Measurements from ENCODE around the gene C17orf58.
A peak's percentile ranks its signal among the peaks of the same experiment; 100 is the strongest.
"Not testable (repeated sequence)": the region's sequence is repeated elsewhere in the genome, so short reads cannot be mapped to it uniquely, and the experiment has no call there.

C17orf58 gene

DNA sequence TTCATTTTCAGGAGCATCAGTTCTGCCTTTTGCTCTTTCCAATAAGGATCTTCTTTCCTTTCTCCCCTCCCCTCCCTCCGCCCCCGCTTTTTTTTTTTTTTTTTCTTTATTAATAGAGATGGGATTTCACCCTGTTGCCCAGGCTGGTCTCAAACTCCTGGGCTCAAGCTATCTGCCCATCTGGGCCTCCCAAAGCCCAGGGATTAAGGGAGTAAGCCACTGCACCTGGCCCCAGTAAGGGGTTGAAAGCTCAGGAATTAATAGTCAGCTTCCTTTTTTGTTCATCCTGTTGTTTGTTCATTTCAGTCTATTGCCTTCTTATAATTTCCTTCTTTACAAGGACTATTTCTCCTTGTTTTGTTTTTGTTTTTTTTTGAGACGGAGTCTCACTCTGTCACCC lies 7.9 kb upstream of the C17orf58 start:
- DNase-seq (ENCODE audit: low spot score) = no peak

DNA sequence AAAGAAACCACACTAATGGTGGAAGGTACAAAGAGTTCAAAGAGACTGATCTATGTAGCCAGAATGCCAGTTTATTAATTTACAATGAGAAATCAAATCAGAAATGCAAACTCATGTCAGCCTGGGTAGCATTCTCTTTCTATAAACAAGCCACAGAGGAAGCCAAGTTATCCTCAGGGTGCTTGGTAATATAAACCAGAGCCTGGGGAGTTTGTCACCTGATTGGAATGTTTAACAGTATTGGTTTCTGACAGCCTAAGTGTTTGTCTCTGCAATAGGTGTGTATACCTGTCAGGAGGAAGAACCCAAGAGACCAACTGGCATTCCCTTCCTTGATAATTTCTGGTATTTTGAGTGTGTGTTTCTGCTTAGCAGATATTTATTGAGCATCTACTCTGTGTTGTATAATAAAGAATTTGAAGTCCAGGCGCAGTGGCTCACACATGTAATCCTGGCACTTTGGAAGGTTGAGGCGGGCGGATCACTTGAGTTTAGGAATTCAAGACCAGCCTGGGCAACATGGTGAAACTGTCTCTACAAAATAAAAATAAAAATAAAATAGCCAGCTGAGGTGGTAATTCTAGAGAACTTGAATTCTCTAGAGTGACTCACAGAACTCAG lies 3.1 kb upstream of the C17orf58 start:
- DNase-seq (ENCODE audit: low spot score) = peak; percentile 30

DNA sequence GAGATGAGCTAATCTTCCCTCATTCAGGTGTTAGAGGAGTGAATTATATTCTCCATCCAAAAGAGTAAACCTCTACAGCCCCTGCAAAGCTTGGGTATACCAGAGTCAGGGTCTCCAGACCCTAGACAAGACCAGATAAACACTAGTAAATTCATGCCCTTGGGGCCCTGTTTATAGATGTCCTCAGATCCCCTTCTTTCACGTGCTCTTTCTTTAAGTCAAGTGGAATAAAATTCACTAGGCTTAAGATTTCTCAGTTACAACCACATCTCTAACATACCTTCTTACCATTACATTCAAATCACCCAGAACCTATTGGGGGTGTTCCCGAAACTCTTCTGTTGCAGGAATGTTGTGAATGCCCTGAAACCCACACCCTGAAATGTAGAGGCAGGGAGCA lies 2.2 kb upstream of the C17orf58 start:
- no peak for DNase-seq (ENCODE audit: low spot score)

DNA sequence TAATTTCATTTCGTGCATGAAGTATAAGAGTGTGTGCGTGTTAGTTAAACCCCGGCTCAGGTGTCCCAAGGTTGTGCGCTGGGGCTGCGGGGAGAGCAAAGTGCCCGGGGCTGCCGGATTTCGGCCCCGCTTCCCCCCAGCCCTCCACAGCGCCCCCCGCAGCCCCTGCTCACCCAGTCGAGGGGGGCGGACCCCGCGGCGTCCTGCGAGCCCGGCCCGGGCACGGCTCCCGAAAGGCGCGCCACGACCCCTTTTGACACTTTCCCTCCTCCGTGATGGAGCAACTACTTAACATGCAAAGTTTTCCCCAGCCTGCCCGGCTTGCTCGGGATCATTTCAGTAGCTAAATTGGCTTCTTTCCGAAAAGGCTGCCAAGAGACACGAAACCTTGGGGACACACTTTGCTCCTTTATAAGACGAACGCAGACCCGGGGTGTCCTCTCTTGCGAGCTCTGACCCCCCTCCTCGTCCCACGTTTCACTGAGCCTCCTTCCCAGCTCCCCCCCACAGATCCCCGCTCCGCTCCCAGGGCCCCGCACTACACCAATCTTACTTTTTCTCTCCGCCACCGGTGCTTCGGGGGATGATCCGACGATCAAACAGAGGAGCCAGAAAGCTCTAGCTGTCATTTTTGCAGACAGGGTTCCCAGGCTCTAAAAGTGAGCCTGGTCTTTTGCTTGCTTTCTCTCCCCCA lies 552 bp downstream of the C17orf58 start:
- no peak for DNase-seq (ENCODE audit: low spot score)

DNA sequence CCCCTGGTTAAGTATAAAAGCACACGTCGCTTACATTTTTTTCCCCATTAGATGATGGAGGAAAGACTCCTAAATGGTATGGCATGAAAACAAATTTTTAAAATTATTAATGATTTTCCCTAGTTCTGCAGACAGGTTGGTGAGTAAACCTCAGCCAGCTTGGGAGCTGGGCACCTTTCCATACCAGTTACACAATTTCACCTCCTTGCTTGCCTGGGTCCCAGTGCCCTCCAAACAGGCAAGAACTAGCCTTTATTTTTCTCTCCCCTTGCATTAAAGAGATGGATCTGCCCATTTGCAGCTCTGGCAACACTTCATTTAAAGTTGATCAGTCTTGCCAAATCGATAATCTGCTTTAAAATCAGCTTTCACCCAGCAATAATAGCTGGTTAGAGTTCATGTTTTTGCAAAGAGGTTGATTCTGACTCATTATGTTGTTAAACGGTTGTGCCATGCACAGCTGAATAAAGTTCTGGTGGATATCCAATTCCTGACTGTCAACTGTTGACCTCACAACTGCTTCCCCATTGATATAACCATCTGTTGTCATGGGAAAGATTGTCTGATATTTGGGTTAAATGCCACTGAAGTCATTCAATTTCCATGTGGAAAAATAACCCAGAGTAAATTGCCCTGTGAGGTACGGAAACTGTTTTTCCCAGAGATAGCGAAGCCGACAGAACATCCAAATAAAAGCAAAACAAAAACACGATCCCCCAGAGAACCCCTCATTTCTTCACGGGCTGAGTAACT lies 1.3 kb downstream of the C17orf58 start:
- peak; percentile 30 for DNase-seq (ENCODE audit: low spot score)

DNA sequence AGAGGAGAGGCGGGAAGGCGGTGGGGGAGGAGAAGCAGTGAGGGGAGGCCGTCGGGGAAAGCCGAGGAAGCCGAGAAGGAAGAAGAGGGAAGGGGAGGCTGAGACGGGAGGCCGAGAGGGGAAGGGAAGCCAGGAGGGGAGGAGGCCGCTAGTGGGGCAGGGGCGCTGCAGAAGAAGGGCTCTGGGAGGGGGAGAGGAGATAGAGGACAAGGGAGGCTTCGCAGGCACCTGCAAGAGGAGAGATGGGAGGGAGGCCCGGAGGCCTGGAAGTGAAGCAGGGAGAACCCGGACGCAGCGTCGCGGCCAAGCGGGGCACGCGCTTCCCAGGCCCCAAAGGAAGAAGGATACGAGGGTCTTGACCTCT lies 2.3 kb downstream of the C17orf58 start:
- no peak for DNase-seq (ENCODE audit: low spot score)

DNA sequence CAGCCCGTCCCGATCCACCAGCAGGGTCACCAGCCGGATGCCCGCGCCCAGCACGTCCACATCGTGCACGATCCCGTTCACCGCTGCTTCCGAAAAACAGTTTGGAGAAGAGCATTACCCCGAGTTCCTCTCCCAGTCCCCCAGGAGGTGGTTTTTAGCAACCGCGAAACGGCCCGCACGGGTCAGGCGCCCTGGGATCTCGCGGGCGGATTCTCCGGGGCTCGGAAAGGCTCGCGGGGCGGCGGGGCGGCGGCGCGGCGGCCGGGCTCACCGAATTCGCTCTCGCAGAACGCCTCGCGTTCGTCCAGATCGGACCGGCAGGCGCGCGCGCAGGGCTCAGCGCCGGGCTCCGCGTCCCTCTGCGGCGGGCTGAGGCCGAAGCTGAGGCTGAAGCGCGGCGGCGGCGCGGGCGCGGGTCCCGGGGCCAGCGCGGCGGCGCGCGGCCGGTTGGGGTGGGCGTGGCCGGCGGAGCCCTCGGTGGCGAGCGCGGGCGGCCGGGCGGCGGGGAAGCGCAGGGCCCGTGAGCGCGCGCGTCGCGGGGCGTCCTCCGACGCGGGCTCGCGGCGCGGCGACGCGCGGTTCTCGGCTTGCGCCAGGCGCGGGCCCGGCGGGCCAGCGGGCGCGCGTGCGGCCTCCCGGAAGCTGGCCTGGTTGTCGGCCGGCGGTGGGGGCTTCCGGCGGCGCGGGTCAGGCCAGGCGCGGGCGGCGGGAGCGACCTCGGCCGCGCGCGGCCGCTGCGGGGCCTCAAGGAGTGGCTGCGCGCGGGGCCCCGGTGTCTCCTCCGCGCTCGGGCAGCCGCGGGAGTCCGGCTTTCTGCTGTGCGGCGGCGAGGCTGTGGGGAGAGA lies 2.9 kb downstream of the C17orf58 start:
- peak; percentile 90 for DNase-seq (ENCODE audit: low spot score)

DNA sequence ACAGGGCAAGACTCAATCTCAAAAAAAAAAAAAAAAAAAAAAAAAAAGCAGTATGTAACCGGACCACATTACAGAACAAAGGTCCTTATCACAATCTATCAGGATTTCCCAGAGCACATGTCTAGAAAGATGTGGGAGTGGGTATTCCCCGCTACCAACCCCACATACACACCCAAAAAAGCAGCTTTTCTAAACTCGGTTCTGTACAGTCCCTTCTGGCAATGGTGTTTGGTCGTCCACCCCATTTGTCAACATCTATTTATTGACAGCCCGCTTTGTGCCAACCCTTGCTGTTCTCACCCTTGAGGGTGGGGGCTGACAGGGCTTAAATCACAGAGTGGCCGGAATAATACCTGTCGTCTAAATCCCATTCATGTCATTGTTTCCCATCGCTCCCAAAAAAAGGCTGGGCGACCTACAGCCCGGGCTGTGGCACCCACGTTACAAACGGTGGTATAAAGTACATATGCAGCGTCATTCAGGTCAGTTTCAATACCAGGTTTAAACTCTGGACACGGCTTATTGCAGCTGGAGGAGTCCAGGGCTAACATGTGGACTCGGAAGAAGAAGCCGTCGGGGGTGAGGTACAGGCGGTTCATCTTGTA lies 3.6 kb downstream of the C17orf58 start:
- DNase-seq (ENCODE audit: low spot score) = no peak

DNA sequence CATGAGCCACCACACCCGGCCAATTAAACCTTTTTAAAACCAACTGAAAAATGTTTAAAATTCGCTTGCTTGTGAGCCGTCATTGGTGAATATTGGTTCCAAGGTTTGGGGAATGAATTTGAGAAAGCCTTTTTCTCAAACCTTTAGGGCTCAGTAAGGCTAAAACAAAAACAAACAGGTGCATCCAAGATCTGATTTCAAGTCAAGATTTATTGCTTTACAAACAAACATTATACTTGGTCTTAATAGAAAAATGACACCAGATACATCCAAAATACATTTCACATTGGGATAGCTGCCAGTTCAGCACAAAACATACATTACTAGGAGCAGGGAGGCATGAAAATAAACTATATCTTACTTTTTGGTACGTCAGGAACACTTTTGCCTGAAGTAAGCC lies 5.4 kb downstream of the C17orf58 start:
- no peak for DNase-seq (ENCODE audit: low spot score)

DNA sequence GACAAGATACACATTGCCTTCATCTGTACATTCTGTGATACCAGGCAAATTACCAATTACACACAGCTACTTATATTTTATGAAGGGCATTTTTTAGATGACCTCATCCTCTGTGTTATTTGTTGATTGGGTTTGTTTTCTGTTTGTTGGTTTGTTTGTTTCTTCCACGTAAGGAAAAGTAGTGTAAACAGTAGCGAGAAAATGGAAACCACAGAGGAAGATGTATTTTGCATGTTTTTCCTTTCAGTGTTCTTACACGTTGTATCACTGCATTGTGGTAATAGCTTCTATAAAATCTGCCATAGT lies 12.9 kb downstream of the C17orf58 start:
- no peak for DNase-seq (ENCODE audit: low spot score)

DNA sequence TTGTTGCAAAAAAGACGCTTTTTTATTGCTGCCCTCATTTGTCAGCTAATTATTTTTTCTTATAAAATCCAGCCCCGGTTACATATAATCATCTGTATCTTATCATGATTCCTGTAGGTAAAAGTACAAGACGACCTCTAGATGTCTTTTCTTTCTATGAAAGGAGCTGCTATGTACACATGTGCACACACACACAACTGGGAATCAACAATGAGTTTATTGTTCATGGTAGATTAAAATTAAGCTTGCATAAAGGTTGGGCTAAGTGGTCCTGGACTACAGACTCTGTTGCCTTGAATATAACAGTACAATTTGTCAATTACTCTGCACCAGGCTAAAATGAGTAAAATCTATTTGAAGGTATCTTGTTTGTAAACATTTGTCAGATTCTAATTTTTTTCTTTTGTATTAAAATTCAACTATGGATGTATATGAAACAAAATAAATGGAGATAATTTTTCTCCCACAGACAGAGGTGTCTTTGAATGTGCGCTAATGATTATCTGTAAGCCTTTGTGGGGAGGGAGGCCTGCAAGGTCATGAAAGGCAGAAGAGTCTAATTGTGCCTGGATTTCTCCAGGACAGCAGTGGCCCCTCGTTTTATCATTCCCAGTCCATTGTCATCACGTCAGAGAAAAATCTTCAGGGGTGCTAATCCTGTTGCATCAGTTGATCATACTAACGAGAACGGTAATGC lies 13.4 kb downstream of the C17orf58 start:
- DNase-seq (ENCODE audit: low spot score) = no peak

DNA sequence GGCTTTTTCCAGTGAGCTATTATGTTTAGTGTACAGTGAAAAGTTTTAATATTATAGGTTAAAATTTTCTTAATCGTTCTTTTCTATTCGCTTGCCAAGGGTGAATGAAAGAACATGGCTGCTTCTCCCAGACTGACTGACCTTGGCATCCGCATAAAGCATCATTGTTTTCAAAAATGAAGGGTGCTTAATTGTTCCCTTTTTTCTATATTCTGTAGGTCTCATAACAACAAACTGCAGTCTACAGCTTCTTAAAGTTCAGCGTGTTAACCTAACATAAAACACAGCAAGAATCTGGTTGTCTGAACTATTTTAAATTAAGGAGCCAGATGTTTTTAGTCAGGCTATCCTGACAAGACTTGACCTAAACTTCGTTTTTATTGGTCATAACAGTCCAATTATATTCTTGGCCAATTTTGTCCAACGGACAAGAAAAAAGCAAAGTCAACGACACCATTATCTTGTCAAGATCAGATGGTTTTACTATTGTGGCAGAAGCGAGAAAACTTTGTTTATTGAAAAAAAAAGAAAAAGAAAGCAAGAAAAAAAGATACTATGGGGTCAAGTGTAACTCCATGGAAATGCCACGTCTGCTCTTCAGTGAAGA lies 14.1 kb downstream of the C17orf58 start:
- DNase-seq (ENCODE audit: low spot score) = no peak

DNA sequence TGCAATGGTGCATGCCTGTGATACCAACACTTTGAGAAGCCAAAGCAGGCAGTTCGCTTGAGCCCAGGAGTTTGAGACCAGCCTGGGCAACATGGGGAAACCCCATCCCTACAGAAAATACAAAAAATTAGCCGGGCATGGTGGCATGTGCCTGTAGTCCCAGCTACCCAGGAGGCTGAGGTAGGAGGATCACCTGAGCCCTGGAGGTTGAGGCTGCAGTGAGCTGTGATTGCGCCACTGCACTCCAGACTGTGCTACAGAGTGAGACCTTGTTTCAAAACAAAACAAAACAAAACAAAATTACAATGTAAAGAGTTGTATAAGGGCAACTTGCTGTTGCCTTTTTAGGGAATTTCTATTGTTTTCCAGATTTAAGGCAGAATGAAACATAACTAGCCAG lies 15.4 kb downstream of the C17orf58 start:
- DNase-seq (ENCODE audit: low spot score) = not testable (repeated sequence)

DNA sequence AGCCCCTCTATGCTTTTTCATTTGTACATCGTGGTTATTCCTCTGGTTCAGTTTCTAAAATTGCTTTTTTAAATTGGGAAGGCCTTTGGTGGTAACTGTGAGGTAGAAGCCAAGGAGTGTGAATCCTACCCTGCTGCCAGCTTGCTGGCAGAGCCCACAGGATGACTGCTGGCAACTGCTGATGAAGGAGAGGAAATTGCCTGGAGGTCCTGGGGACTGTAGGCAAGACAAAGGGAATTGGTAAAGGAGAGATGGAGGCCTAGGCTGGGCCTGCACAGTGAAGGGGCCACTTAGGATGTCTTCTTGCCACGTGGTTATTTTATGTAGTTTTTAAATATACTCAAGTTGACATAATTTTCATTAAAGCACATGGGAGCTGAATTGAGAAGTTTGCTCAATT lies 15.8 kb downstream of the C17orf58 start:
- DNase-seq (ENCODE audit: low spot score) = no peak

DNA sequence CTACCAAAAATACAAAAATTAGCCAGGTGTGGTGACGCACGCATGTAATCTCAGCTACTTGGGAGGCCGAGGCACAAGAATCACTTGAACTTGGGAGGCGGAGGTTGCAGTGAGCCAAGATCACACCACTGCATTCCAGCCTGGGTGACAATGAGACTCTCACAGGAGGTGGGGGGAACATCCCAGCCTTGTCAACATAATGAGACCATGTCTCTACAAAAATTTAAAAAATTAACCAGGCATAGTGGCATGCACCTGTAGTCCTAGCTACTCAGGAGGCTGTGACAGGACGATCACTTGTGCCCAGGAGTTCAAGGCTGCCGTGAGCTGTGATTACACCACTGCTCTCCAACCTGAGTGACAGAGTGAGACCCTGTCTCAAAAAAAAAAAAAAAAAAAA lies 20.0 kb downstream of the C17orf58 start:
- DNase-seq (ENCODE audit: low spot score) = not testable (repeated sequence)

DNA sequence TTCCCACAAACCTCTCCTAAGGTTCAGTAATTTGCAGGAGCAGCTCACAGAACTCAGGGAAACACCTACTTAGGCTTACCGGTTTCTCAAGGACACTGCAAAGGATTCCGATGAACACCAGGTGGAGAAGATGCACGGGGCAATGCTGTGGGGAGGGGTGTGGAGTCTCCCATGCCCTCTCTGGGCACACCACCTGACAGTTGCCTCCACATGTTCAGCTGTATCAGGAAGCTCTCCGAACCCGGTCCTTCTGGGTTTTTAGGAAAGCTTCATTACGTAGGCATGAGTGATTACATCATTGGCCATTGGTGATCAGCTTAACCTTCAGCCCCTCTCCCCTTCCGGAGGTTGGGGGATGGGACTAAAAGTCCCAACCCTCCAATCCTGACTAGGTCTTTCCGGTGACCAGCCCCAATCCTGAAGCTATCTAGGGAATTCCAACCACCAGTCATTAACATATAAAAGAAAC lies 21.6 kb downstream of the C17orf58 start:
- DNase-seq (ENCODE audit: low spot score) = no peak

DNA sequence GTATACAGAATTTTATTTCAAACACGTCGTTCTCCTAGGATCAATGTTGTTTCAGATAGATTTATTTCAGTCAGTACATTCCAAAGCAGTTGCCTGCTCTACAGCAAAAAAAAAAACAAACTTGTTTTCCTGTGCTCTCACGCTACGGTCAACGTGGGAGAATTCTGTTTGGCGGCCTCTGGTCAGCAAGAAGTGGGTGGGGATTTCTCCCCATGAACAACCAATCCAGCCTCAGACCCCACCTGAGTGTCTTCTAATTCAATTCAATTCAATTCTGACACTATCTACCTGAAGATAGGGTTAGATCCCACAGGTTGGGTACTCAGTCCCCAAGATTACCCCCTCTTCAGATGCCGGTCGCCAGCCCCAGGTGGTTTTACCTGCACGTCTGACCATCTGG lies 22.1 kb downstream of the C17orf58 start:
- no peak for DNase-seq (ENCODE audit: low spot score)

DNA sequence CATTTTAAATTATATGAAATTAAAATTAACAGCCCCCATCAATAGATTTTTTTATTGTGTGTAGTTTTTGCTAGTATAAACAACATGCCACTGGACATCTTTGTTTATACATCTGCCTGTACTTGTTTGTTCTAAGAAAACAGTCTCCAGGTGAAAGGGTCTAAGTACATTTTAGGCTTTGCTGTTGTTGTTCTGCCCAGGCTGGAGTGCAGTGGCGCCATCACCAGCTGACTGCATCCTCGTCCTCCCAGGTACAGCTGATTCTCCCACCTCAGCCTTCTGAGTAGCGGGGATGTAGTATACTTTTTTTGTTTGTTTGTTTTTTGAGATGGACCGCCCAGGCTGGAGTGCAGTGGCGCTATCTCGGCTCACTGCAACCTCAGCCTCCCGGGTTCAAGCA lies 25.5 kb downstream of the C17orf58 start:
- DNase-seq (ENCODE audit: low spot score) = no peak

DNA sequence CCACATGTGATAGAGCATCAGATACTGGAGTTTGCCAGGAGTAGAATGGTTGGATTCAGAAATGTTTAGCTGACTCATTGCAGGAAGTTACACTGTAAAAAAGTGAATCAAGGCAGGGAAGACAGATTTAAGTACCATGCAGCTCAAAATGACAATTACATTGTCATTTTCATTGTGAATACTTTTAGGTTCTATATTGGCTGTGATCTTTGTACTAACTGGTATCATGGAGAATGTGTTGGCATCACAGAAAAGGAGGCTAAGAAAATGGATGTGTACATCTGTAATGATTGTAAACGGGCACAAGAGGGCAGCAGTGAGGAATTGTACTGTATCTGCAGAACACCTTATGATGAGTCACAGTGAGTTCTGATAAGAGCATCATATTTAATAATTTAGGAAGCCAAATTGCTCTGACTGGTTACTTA lies 33.1 kb downstream of the C17orf58 start:
- DNase-seq (ENCODE audit: low spot score) = peak; percentile 74

DNA sequence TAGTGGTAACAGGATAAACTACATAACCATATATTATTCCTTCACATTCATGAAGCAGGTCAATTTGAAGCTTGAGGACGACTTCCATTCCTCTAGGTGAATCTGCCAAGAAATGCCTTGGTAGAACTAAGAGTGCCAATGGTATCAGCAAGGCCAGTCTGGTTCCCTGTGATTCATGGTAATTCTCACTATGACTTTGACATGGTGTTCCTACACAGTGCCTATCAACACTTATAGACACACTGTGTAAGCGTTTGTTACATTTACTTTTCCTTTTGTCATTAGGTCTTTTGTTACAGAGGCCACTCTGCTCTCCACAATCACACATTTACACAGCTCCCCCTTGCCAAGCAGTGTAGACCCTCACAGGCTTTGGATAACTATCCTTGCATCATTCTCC lies 34.1 kb downstream of the C17orf58 start:
- not testable (repeated sequence) for DNase-seq (ENCODE audit: low spot score)

DNA sequence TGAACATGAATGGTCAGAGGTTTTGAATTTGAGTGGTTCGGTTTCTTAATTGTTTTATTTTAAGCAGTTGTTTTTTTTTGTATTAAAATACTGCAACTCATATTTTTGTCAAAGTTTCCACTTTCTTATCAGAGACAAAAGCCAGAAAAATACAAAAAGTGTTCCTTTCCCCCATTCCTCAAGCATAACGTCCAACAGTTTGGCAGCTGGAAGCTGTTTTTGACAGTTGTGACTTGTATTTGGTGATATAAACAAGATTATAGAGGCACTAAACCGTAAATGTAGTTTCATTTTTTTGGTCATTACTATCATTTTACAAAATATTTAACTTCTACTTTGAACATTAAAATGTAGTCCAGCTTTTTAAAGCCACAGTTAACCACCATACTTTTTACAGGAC lies 36.0 kb downstream of the C17orf58 start:
- DNase-seq (ENCODE audit: low spot score) = not testable (repeated sequence)
